ENCODE data around the gene NDUFC1. TPM values are rescaled to one million over a fixed set of nuclear protein-coding genes. Genes with fewer than 3 reads are reported as not detected.

Gene NDUFC1
- total RNA-seq, 1 experiment from 2014 or later = 59.1 TPM

DNA sequence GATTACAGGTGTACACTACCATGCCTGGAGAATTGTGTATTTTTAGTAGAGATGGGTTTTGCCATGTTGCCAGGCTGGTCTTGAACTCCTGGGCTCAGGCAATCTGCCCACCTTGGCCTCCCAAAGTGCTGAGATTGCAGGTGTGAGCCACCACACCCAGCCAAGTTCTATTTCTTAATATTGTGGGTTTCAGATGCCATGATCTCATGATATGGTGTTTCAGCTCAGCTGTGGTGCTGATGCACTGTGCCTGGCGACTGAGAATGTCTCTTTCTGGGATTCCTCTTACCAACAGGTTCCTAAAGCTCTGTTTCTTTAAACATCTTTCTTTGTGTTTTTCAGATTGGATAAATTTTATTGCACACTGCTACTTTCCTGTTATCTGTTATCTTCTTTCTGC, 17.3 kb upstream of the NDUFC1 start:
- no peaks in the 10 kb centered on the region for H3K79me1 ChIP-seq (ENCODE audit: insufficient read depth, low read depth, low read length, poor library complexity, severe bottlenecking)
- H2BK20ac ChIP-seq (ENCODE audit: low read depth, low read length, poor library complexity, severe bottlenecking) = no peak overlapping the region
- no peak overlapping the region for H4K5ac ChIP-seq (ENCODE audit: insufficient read length, low read depth, low read length)
- H3K9me3 Mint-ChIP-seq = peaks cover 7 to 11% of the 10 kb centered on the region in 2 experiments; a peak in 4 of 5 replicates
- H3K79me2 ChIP-seq (ENCODE audit: insufficient read depth, low read length) = peaks cover 61% of the 10 kb centered on the region; the same call in 1 of the 2 replicates
- no peak overlapping the region for H2BK5ac ChIP-seq (ENCODE audit: insufficient read length, low read length)
- no peak overlapping the region for H3K4me2 ChIP-seq (ENCODE audit: insufficient read depth, insufficient read length, low read length)
- peak overlapping the region in 2 of 3 experiments; percentile 45 to 59; a peak in 2 of 7 replicates for H3K27ac Mint-ChIP-seq
- WGBS (ENCODE audit: extremely low coverage, insufficient read length, low lambda C conversion rate) = no CpG with 5 or more reads among the region's 1 CpG
- no peaks in the 10 kb centered on the region for H3K27me3 Mint-ChIP-seq (ENCODE audit: low read depth)
- H2BK15ac ChIP-seq (ENCODE audit: low read depth, low read length) = no peak overlapping the region
- H4K20me1 ChIP-seq (ENCODE audit: control insufficient read depth, insufficient read depth, insufficient read length) = no peaks in the 10 kb centered on the region
- no peak overlapping the region for H3K4ac ChIP-seq (ENCODE audit: low read depth, low read length)
- no peak overlapping the region for H4K91ac ChIP-seq (ENCODE audit: insufficient read length, low read depth, low read length)
- DNase-seq = no peak
- no peak overlapping the region for H3K27ac ChIP-seq (ENCODE audit: insufficient read length, low read depth, low read length)
- no peak overlapping the region for H3K14ac ChIP-seq (ENCODE audit: insufficient read depth, low read length)
- H2BK12ac ChIP-seq (ENCODE audit: insufficient read length, low read depth, low read length) = no peak overlapping the region
- H3K56ac ChIP-seq (ENCODE audit: insufficient read length, low read depth, low read length) = no peak overlapping the region
- H2BK120ac ChIP-seq (ENCODE audit: low read depth, low read length, poor library complexity, severe bottlenecking) = no peak overlapping the region
- H2AFZ ChIP-seq (ENCODE audit: low read length) = no peak overlapping the region
- no peaks in the 10 kb centered on the region; the same call in 1 of the 2 replicates for H3K4me1 ChIP-seq (ENCODE audit: insufficient read depth, low read length)
- no peaks in the 10 kb centered on the region for H3K23me2 ChIP-seq (ENCODE audit: insufficient read length, low read depth, low read length, poor library complexity, severe bottlenecking)
- H3K18ac ChIP-seq (ENCODE audit: insufficient read length, low read depth, low read length) = no peak overlapping the region
- peaks cover 46 to 52% of the 10 kb centered on the region in 2 experiments for H3K4me1 Mint-ChIP-seq
- no peak overlapping the region for H2AK5ac ChIP-seq (ENCODE audit: insufficient read length, low read length)
- H3K9me3 ChIP-seq (ENCODE audit: control insufficient read depth, low read depth, low read length) = no peaks in the 10 kb centered on the region
- no peak overlapping the region for H4K8ac ChIP-seq (replicated peaks; ENCODE audit: insufficient read length, low read depth, low read length)
- TF ChIP-seq, protein P1, sequence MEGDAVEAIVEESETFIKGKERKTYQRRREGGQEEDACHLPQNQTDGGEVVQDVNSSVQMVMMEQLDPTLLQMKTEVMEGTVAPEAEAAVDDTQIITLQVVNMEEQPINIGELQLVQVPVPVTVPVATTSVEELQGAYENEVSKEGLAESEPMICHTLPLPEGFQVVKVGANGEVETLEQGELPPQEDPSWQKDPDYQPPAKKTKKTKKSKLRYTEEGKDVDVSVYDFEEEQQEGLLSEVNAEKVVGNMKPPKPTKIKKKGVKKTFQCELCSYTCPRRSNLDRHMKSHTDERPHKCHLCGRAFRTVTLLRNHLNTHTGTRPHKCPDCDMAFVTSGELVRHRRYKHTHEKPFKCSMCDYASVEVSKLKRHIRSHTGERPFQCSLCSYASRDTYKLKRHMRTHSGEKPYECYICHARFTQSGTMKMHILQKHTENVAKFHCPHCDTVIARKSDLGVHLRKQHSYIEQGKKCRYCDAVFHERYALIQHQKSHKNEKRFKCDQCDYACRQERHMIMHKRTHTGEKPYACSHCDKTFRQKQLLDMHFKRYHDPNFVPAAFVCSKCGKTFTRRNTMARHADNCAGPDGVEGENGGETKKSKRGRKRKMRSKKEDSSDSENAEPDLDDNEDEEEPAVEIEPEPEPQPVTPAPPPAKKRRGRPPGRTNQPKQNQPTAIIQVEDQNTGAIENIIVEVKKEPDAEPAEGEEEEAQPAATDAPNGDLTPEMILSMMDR (conservative IDR thresholded peaks at IDR 0.05) = no peak
- no peak overlapping the region for H3K23ac ChIP-seq (ENCODE audit: insufficient read length, low read depth, low read length)
- peaks cover 18 to 30% (median 23%) of the 10 kb centered on the region in 3 experiments for H3K36me3 Mint-ChIP-seq (ENCODE audit: insufficient read depth in 1 of 3, low read depth in 3 of 3)
- no peak overlapping the region for H3T11ph ChIP-seq (ENCODE audit: low read length)
- no peaks in the 10 kb centered on the region for H3K27me3 ChIP-seq (ENCODE audit: insufficient read depth, low read length)
- no peak overlapping the region for H3K4me3 Mint-ChIP-seq
- H3K9ac ChIP-seq (ENCODE audit: extremely low read depth, insufficient read length, low read length) = no peak overlapping the region

Data from H9 (cell line).